ENCODE measurements around the gene LCN2. TPM values are rescaled to one million over a fixed set of nuclear protein-coding genes. Genes with fewer than 3 reads are reported as not detected.
A peak's percentile ranks its signal among the peaks of the same experiment; 100 is the strongest.

Gene LCN2
- total RNA-seq, 4 donors from 2014 or later = 36.2 to 931 (median 809) TPM

- Histone ChIP-seq H3K4me3 (no peak overlapping the region), H3K36me3 (peaks cover 32 to 92% (median 74%) of the 10 kb centered on the region in 3 donors), H3K27me3 (no peaks in the 10 kb centered on the region), H3K27ac (no peak overlapping the region), H3K9me3 (no peaks in the 10 kb centered on the region), H3K4me1 (peaks cover 3 to 44% (median 5%) of the 10 kb centered on the region in 3 donors)
- DNase-seq = no peak
- intact Hi-C loops (cut with DNase I) = loop anchor here (10.0 kb wide), 1 partner anchor 161 kb away; no protein-coding TSS in a partner anchor
- 94 to 100% methylated on average over 4 to 8 of the region's 21 CpGs for WGBS, 2 donors
- TF ChIP-seq POLR2A (IDR thresholded peaks at IDR 0.05) (no peak), CTCF (IDR thresholded peaks at IDR 0.05) (no peak)
Measured at GRCh38 chr9:128105538-128106175, 43.6 kb upstream of the LCN2 start.

DNA sequence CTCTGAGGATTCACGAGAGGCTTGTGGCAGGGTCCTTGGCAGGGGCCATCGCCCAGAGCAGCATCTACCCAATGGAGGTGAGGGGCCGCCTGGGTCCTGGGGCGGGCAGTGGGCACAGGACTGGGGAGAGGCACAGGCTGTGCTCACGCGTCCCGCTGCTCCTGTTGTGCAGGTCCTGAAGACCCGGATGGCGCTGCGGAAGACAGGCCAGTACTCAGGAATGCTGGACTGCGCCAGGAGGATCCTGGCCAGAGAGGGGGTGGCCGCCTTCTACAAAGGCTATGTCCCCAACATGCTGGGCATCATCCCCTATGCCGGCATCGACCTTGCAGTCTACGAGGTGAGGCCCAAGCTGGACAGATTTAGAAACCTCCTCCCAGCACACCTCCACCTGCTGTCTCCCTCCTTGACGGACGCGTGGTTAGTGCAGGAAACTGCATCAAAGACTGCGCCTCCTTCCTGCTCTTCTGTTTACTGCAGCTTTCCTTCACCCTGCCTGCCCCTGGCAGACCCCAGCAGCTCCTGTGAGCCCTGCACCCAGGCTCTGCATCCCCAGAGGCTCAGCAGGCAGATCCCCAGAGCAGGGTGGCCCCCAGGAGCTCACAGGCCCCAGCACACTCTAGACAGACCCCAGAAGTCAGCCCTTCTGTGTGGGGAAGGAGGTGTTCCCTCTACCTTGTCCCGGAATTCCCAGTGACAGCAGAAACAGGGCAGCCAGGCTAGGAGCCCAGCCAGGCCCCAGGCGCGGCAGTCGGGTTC, 42.9 kb upstream of the LCN2 start:
- Histone ChIP-seq H3K9me3 (no peaks in the 10 kb centered on the region), H3K27ac (no peak overlapping the region), H3K27me3 (no peaks in the 10 kb centered on the region), H3K4me3 (no peak overlapping the region), H3K36me3 (peaks cover 32 to 85% (median 67%) of the 10 kb centered on the region in 3 donors), H3K4me1 (peaks cover 0 to 37% (median 0%) of the 10 kb centered on the region in 3 donors)
- TF ChIP-seq POLR2A (IDR thresholded peaks at IDR 0.05) (no peak), CTCF (IDR thresholded peaks at IDR 0.05) (no peak)
- whole genome bisulfite sequencing, 2 donors = 91 to 95% methylated on average over 8 to 15 of the region's 23 CpGs
- intact Hi-C loops (cut with DNase I) = loop anchor here (10.0 kb wide), 1 partner anchor 162 kb away; no protein-coding TSS in a partner anchor
- no peak for DNase-seq

GRCh38 chr9:128106940-128107467, 42.2 kb upstream of the LCN2 start:
- Histone ChIP-seq H3K4me1 (peaks cover 0 to 30% (median 0%) of the 10 kb centered on the region in 3 donors), H3K27me3 (no peaks in the 10 kb centered on the region), H3K27ac (no peak overlapping the region), H3K36me3 (peaks cover 32 to 78% (median 60%) of the 10 kb centered on the region in 3 donors), H3K9me3 (no peaks in the 10 kb centered on the region), H3K4me3 (no peak overlapping the region)
- TF ChIP-seq POLR2A (IDR thresholded peaks at IDR 0.05) (no peak), CTCF (IDR thresholded peaks at IDR 0.05) (no peak)
- no CpG with 5 or more reads among the region's 23 CpGs for WGBS, 2 donors
- intact Hi-C loops (cut with DNase I) = loop anchor here (10.0 kb wide), 1 partner anchor 162 kb away; no protein-coding TSS in a partner anchor
- no peak for DNase-seq

GRCh38 chr9:128107468-128108268, 41.6 kb upstream of the LCN2 start:
- Histone ChIP-seq H3K4me1 (peaks cover 0 to 25% (median 0%) of the 10 kb centered on the region in 3 donors), H3K36me3 (peaks cover 27 to 76% (median 54%) of the 10 kb centered on the region in 3 donors), H3K27ac (peak overlapping the region in 1 of 4 donors; percentile 38), H3K27me3 (no peaks in the 10 kb centered on the region), H3K9me3 (no peaks in the 10 kb centered on the region), H3K4me3 (no peak overlapping the region)
- TF ChIP-seq POLR2A (IDR thresholded peaks at IDR 0.05) (no peak), CTCF (IDR thresholded peaks at IDR 0.05) (no peak)
- intact Hi-C loops (cut with DNase I) = loop anchor here (10.0 kb wide), 1 partner anchor 163 kb away; no protein-coding TSS in a partner anchor
- DNase-seq = no peak
- WGBS, 2 donors = 79 to 93% methylated on average over 2 to 9 of the region's 18 CpGs
